Measurements from ENCODE around the gene ROBO1.

- TF ChIP-seq EZH2 (IDR thresholded peaks at IDR 0.05), result no peak
- TF ChIP-seq POLR2AphosphoS5 (IDR thresholded peaks at IDR 0.05; ENCODE audit: borderline replicate concordance, low read depth, low read length), result no peak
These were observed 628.3 kb downstream of the ROBO1 start for GRCh38 chr3:79139395-79140068.

Measured in SK-N-MC (cell line).